Keratinocyte (primary cell): ENCODE data around the gene DENND1A. TPM values are rescaled to one million over a fixed set of nuclear protein-coding genes. Genes with fewer than 3 reads are reported as not detected.
"Not testable (repeated sequence)": the region's sequence is repeated elsewhere in the genome, so short reads cannot be mapped to it uniquely, and the experiment has no call there.

ENCODE experiments used
- DNase-seq: peaks from one replicate; pipeline ENCODE4 v3.0.0-alpha.2; 2011; ENCODE audit warnings: low read depth, missing footprints, low spot score
- FAIRE-seq: peaks from 2 replicates; lab custom pipeline; 2011; peaks lifted over from hg19 to GRCh38; lab: Jason Lieb, UNC
- H2AFZ ChIP-seq: 2 replicates; pipeline ENCODE4 v1.6.0; 2012; ENCODE audit warnings: low read length, control low read depth, inconsistent platforms; ENCODE audit not compliant: control insufficient read depth
- H3K27ac ChIP-seq: 2 replicates; pipeline ENCODE4 v1.5.1; 2011; ENCODE audit warnings: low read length; ENCODE audit not compliant: control insufficient read depth, insufficient read depth
- H3K27me3 ChIP-seq: 3 replicates; pipeline ENCODE4 v1.6.0; 2011; ENCODE audit warnings: low read length; ENCODE audit not compliant: control insufficient read depth, insufficient read depth; ENCODE audit errors: extremely low read depth
- H3K36me3 ChIP-seq, 2 experiments: 2 replicates in 1 of 2; 3 replicates in 1 of 2; pipeline ENCODE4 v1.5.1; 2011; ENCODE audit warnings: low read length in 2 of 2, mild to moderate bottlenecking in 1 of 2; ENCODE audit not compliant: control insufficient read depth in 2 of 2, insufficient read depth in 2 of 2; ENCODE audit errors: extremely low read depth in 1 of 2
- H3K4me1 ChIP-seq: 3 replicates; pipeline ENCODE4 v1.5.1; 2011; ENCODE audit warnings: low read length; ENCODE audit not compliant: control insufficient read depth, insufficient read depth; ENCODE audit errors: extremely low read depth
- H3K4me2 ChIP-seq: 3 replicates; pipeline ENCODE4 v1.6.0; 2011; ENCODE audit warnings: low read depth, low read length; ENCODE audit not compliant: control insufficient read depth, insufficient read depth; ENCODE audit errors: extremely low read depth
- H3K4me3 ChIP-seq, 3 experiments: fragments of 200-600 bp in 1 of 3; sonication (generic) in 1 of 3; 2 replicates in 2 of 3; 3 replicates in 1 of 3; pipeline ENCODE4 v1.5.1; 2011 to 2016; ENCODE audit warnings: low read length in 3 of 3, mild to moderate bottlenecking in 3 of 3, control low read depth in 2 of 3, inconsistent platforms in 1 of 3, low read depth in 1 of 3, mixed read lengths in 1 of 3, mixed run types in 1 of 3, moderate library complexity in 1 of 3; ENCODE audit not compliant: control insufficient read depth in 2 of 3, insufficient read depth in 2 of 3; ENCODE audit errors: extremely low read depth in 1 of 3
- H3K79me2 ChIP-seq: 2 replicates; pipeline ENCODE4 v1.6.0; 2012; ENCODE audit warnings: low read length; ENCODE audit not compliant: control insufficient read depth, insufficient read depth
- H3K9ac ChIP-seq: 3 replicates; pipeline ENCODE4 v1.6.0; 2011; ENCODE audit warnings: low read length; ENCODE audit not compliant: control insufficient read depth, insufficient read depth; ENCODE audit errors: extremely low read depth
- H3K9me1 ChIP-seq: 3 replicates; pipeline ENCODE4 v1.6.0; 2011; ENCODE audit warnings: low read length; ENCODE audit not compliant: control insufficient read depth, insufficient read depth; ENCODE audit errors: extremely low read depth
- H3K9me3 ChIP-seq: 2 replicates; pipeline ENCODE4 v1.5.1; 2012; ENCODE audit warnings: low read depth, low read length; ENCODE audit not compliant: control insufficient read depth
- H4K20me1 ChIP-seq: 3 replicates; pipeline ENCODE4 v1.6.0; 2011; ENCODE audit warnings: low read length; ENCODE audit not compliant: control insufficient read depth, insufficient read depth; ENCODE audit errors: extremely low read depth
- dilution Hi-C: fragments of 300-500 bp; cut with MboI; formaldehyde crosslinking; loops from one replicate; pipeline ENCODE4 v1.7.0; 2020; ENCODE audit warnings: low sequenced_read_pairs; ENCODE audit not compliant: extremely low pct_ligation_motif_present
- polyA plus RNA-seq, 5 experiments: library from polyadenylated mRNA; depleted of rRNA in 3 of 5; stranded (reverse) in 3 of 5; stranded (forward) in 1 of 5; unstranded in 1 of 5; fragments of >200 nt; gene quantifications; 1 replicate in 1 of 5; 2 replicates in 3 of 5; 3 replicates in 1 of 5; pipeline versions ENCODE4 v1.2.1 to v1.2.3, GENCODE V29; 2011 to 2012; ENCODE audit warnings: missing spikeins in 2 of 5, low read depth in 1 of 5, low replicate concordance in 1 of 5
- TF ChIP-seq, protein P1 (sequence below), 3 experiments: IDR thresholded peaks in 1 of 3; conservative IDR thresholded peaks in 1 of 3; optimal IDR thresholded peaks in 1 of 3; 2 replicates in 2 of 3; 3 replicates in 1 of 3; pipeline versions ENCODE3 to v1.5.1; 2011; ENCODE audit warnings: low read length in 3 of 3, mild to moderate bottlenecking in 3 of 3, moderate library complexity in 2 of 3, control low read depth in 1 of 3, inconsistent platforms in 1 of 3; ENCODE audit not compliant: insufficient read depth in 2 of 3; ENCODE audit errors: extremely low read depth in 1 of 3

The DENND1A gene
- polyA plus RNA-seq, 1 donor (not counting 4 experiments of a cell fraction or from before 2014, with no cell fraction given), result 13.0 TPM

DNA sequence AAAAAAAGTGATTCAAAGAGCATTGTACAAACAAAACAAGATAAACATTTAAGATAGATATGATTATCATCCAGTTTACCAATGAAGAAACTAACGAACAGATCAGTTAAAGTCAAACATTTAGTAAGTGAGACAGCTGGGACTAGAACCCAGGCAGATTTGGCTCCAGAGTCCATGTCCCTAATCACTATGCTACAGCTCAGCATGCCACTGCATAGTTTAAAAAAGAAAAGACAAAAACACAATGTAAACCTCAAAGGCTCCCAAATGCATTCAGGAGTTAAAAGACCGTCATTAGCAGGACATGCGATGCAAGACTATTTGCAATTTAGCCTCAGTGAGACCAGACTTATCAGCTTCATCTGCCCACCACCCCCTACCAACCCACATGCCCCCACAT lies 36.8 kb downstream of the DENND1A start:
- Histone ChIP-seq H3K9ac (no peak overlapping the region), H4K20me1 (no peaks in the 10 kb centered on the region), H3K9me3 (no peaks in the 10 kb centered on the region), H3K27me3 (no peaks in the 10 kb centered on the region), H3K9me1 (no peaks in the 10 kb centered on the region), H3K27ac (no peak overlapping the region), H2AFZ (no peak overlapping the region), H3K4me2 (no peak overlapping the region), H3K36me3 (no peaks in the 10 kb centered on the region), H3K4me3 (no peak overlapping the region), H3K4me1 (no peaks in the 10 kb centered on the region), H3K79me2 (no peaks in the 10 kb centered on the region)
- TF ChIP-seq, protein P1, sequence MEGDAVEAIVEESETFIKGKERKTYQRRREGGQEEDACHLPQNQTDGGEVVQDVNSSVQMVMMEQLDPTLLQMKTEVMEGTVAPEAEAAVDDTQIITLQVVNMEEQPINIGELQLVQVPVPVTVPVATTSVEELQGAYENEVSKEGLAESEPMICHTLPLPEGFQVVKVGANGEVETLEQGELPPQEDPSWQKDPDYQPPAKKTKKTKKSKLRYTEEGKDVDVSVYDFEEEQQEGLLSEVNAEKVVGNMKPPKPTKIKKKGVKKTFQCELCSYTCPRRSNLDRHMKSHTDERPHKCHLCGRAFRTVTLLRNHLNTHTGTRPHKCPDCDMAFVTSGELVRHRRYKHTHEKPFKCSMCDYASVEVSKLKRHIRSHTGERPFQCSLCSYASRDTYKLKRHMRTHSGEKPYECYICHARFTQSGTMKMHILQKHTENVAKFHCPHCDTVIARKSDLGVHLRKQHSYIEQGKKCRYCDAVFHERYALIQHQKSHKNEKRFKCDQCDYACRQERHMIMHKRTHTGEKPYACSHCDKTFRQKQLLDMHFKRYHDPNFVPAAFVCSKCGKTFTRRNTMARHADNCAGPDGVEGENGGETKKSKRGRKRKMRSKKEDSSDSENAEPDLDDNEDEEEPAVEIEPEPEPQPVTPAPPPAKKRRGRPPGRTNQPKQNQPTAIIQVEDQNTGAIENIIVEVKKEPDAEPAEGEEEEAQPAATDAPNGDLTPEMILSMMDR (optimal IDR thresholded peaks at IDR 0.05 in 1 of 3, IDR thresholded peaks at IDR 0.05 in 1 of 3, conservative IDR thresholded peaks at IDR 0.05 in 1 of 3; ENCODE audit: extremely low read depth in 1 of 3, insufficient read depth in 2 of 3, low read length in 3 of 3), result no peak
- DNase-seq, result no peak
- dilution Hi-C loops, result no loop called here
- no peak for FAIRE-seq

DNA sequence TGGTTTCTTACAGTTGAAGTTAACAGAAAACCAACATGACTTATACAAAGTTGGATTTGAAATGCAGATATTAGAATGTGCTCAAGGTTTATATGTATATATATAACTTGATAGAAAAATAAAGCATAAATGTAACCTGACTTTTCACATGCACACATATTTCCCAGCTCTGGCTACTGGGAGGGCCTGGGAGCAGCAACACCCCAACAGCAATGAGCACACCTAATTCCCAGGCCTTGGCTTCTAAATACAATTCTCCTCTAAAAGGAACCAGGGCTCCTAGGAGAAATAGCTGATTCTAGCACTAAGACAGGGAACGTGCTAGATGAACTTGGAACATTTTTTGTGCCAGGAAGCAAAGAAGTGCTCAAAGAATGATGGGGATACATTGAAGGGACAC lies 42.1 kb downstream of the DENND1A start:
- Histone ChIP-seq H3K9me3 (no peaks in the 10 kb centered on the region), H4K20me1 (no peaks in the 10 kb centered on the region), H2AFZ (no peak overlapping the region), H3K4me2 (no peak overlapping the region), H3K79me2 (no peaks in the 10 kb centered on the region), H3K27me3 (no peaks in the 10 kb centered on the region), H3K4me1 (no peaks in the 10 kb centered on the region), H3K9ac (no peak overlapping the region), H3K4me3 (no peak overlapping the region), H3K27ac (no peak overlapping the region), H3K36me3 (no peaks in the 10 kb centered on the region), H3K9me1 (no peaks in the 10 kb centered on the region)
- no peak for FAIRE-seq
- TF ChIP-seq, protein P1 (optimal IDR thresholded peaks at IDR 0.05 in 1 of 3, IDR thresholded peaks at IDR 0.05 in 1 of 3, conservative IDR thresholded peaks at IDR 0.05 in 1 of 3; ENCODE audit: extremely low read depth in 1 of 3, insufficient read depth in 2 of 3, low read length in 3 of 3), result no peak
- dilution Hi-C loops, result no loop called here
- no peak for DNase-seq

DNA sequence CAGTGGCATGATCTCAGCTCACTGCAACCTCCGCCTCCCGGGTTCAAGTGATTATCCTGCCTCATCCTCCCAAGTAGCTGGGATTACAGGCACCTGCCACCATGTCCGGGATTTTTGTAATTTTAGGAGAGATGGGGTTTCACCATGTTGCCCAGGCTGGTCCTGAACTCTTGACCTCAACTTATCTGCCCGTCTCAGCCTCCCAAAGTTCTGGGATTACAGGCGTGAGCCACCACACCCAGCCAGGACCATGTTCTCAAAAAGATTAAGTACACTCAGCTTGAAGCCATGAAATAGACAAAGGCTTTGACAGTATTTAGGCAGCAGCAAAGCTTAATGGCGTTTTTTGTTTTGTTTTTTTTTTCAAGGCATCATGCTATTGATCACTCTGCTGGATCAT lies 44.1 kb downstream of the DENND1A start:
- FAIRE-seq, result not testable (repeated sequence)

More for the DNA sequence above, 44.1 kb downstream of the DENND1A start:
- H3K79me2 ChIP-seq, H3K9me1 ChIP-seq, H3K27me3 ChIP-seq, H4K20me1 ChIP-seq, H3K4me2 ChIP-seq, H3K9me3 ChIP-seq, H3K4me1 ChIP-seq, H3K9ac ChIP-seq, H3K4me3 ChIP-seq, dilution Hi-C loops, H3K27ac ChIP-seq, H2AFZ ChIP-seq, DNase-seq, H3K36me3 ChIP-seq: not testable (repeated sequence)
